ENCODE measurements around the gene CD302. TPM values are rescaled to one million over a fixed set of nuclear protein-coding genes. Genes with fewer than 3 reads are reported as not detected.
"Not testable (repeated sequence)": the region's sequence is repeated elsewhere in the genome, so short reads cannot be mapped to it uniquely, and the experiment has no call there.

CD302 gene
- total and polyA plus RNA-seq, 3 donors from 2014 or later: 18.3 to 26.4 (median 23.2) TPM

GRCh38 chr2:159788253-159788652 lies 9.8 kb downstream of the CD302 start:
- Histone ChIP-seq H3K4me3 (no peak overlapping the region), H3K36me3 (ENCODE audit: low read depth, missing control alignments) (no peaks in the 10 kb centered on the region), H3K9me3 (no peaks in the 10 kb centered on the region), H3K27me3 (no peaks in the 10 kb centered on the region), H3K4me1 (peaks cover 5% of the 10 kb centered on the region), H3K27ac (no peak overlapping the region)
- TF ChIP-seq POLR2A (IDR thresholded peaks at IDR 0.05) (no peak), CTCF (IDR thresholded peaks at IDR 0.05) (no peak)
- 87 to 96% methylated on average over 3 of the region's 3 CpGs for WGBS, 2 donors
- no peak for DNase-seq
- intact Hi-C loops (cut with DNase I; ENCODE audit: low total_unique reads): no loop called here

GRCh38 chr2:159787647-159788046 lies 10.4 kb downstream of the CD302 start:
- 90 to 96% methylated on average over 6 of the region's 6 CpGs for whole genome bisulfite sequencing, 2 donors
- H3K36me3 ChIP-seq (ENCODE audit: low read depth, missing control alignments); intact Hi-C loops (cut with DNase I; ENCODE audit: low total_unique reads): not testable (repeated sequence)

GRCh38 chr2:159786938-159787337 lies 11.1 kb downstream of the CD302 start:
- WGBS, 2 donors: 85 to 89% methylated on average over 2 of the region's 2 CpGs
- H3K4me3 ChIP-seq: no peak overlapping the region
- intact Hi-C loops (cut with DNase I; ENCODE audit: low total_unique reads): no loop called here

More at GRCh38 chr2:159787647-159788046, 10.4 kb downstream of the CD302 start:
- not testable (repeated sequence) for H3K4me3 ChIP-seq, H3K27ac ChIP-seq, DNase-seq, H3K9me3 ChIP-seq, H3K27me3 ChIP-seq
- peaks cover 11% of the 10 kb centered on the region for H3K4me1 ChIP-seq

GRCh38 chr2:159785195-159785594 lies 12.8 kb downstream of the CD302 start:
- no peak for DNase-seq
- Histone ChIP-seq H3K36me3 (ENCODE audit: low read depth, missing control alignments) (no peaks in the 10 kb centered on the region), H3K4me3 (no peak overlapping the region), H3K27me3 (no peaks in the 10 kb centered on the region), H3K4me1 (peaks cover 12% of the 10 kb centered on the region), H3K9me3 (no peaks in the 10 kb centered on the region), H3K27ac (peak overlapping the region in 1 of 2 donors; percentile 3)
- 76 to 80% methylated on average over 3 of the region's 3 CpGs for WGBS, 2 donors
- no peak for TF ChIP-seq CTCF (IDR thresholded peaks at IDR 0.05)
- TF ChIP-seq POLR2A (IDR thresholded peaks at IDR 0.05): no peak
- intact Hi-C loops (cut with DNase I; ENCODE audit: low total_unique reads): no loop called here

More at GRCh38 chr2:159786938-159787337, 11.1 kb downstream of the CD302 start:
- H3K27me3 ChIP-seq: no peaks in the 10 kb centered on the region
- no peaks in the 10 kb centered on the region for H3K9me3 ChIP-seq
- peaks cover 12% of the 10 kb centered on the region for H3K4me1 ChIP-seq
- H3K36me3 ChIP-seq (ENCODE audit: low read depth, missing control alignments): no peaks in the 10 kb centered on the region
- DNase-seq: no peak
- TF ChIP-seq POLR2A (IDR thresholded peaks at IDR 0.05): no peak
- TF ChIP-seq CTCF (IDR thresholded peaks at IDR 0.05): no peak
- no peak overlapping the region for H3K27ac ChIP-seq

- H3K4me3 ChIP-seq; H3K9me3 ChIP-seq; H3K36me3 ChIP-seq (ENCODE audit: low read depth, missing control alignments); intact Hi-C loops (cut with DNase I; ENCODE audit: low total_unique reads); H3K27me3 ChIP-seq: not testable (repeated sequence)
- DNase-seq: peak; percentile 54
- 71 to 79% methylated on average over 6 of the region's 6 CpGs for WGBS, 2 donors
- Histone ChIP-seq H3K27ac (peak overlapping the region in 1 of 2 donors; percentile 3), H3K4me1 (peaks cover 12% of the 10 kb centered on the region)
These were observed 13.3 kb downstream of the CD302 start for GRCh38 chr2:159784744-159785143.

GRCh38 chr2:159783556-159783955 lies 14.5 kb downstream of the CD302 start:
- DNase-seq: no peak
- H3K36me3 ChIP-seq (ENCODE audit: low read depth, missing control alignments): no peaks in the 10 kb centered on the region
- no peaks in the 10 kb centered on the region for H3K9me3 ChIP-seq
- WGBS, 2 donors: 43 to 47% methylated on average over 1 of the region's 1 CpG
- peaks cover 12% of the 10 kb centered on the region for H3K4me1 ChIP-seq
- no peak overlapping the region for H3K4me3 ChIP-seq
- TF ChIP-seq POLR2A (IDR thresholded peaks at IDR 0.05) (no peak), CTCF (IDR thresholded peaks at IDR 0.05) (no peak)
- peak overlapping the region in 1 of 2 donors; percentile 6 for H3K27ac ChIP-seq
- no peaks in the 10 kb centered on the region for H3K27me3 ChIP-seq
- intact Hi-C loops (cut with DNase I; ENCODE audit: low total_unique reads): no loop called here

All from testis (tissue), 3 donors.